HepG2 (cell line): ENCODE results near the gene PRDM15. TPM values are rescaled to one million over a fixed set of nuclear protein-coding genes. Genes with fewer than 3 reads are reported as not detected.

Source experiments
- KDM5B ChIP-seq: sonication (generic); formaldehyde crosslinking; IDR thresholded peaks from 2 replicates; pipeline ENCODE4 v1.4.0; 2020; ENCODE audit warnings: missing genetic modification reagents, mild to moderate bottlenecking, borderline replicate concordance
- MTF1 ChIP-seq: sonication (generic); formaldehyde crosslinking; IDR thresholded peaks from 2 replicates; pipeline ENCODE4 v1.5.0; 2020; ENCODE audit warnings: missing genetic modification reagents
- NR2C2 ChIP-seq: sonication (generic); formaldehyde crosslinking; IDR thresholded peaks from 2 replicates; pipeline ENCODE4 v1.4.0; 2020; ENCODE audit warnings: missing genetic modification reagents, mild to moderate bottlenecking, moderate library complexity, borderline replicate concordance
- RARA ChIP-seq: IDR thresholded peaks from 2 replicates; pipeline ENCODE4 v1.6.1; 2016; ENCODE audit warnings: missing genetic modification reagents, missing compliant biosample characterization
- SP140L ChIP-seq: sonication (generic); formaldehyde crosslinking; IDR thresholded peaks from 2 replicates; pipeline ENCODE4 v1.4.0; 2020; ENCODE audit warnings: missing genetic modification reagents, borderline replicate concordance
- STAT6 ChIP-seq: sonication (generic); formaldehyde crosslinking; IDR thresholded peaks from 2 replicates; pipeline ENCODE4 v1.4.0; 2020; ENCODE audit warnings: missing genetic modification reagents, mild to moderate bottlenecking, borderline replicate concordance
- ZBTB26 ChIP-seq: IDR thresholded peaks from 2 replicates; pipeline ENCODE4 v1.6.1; 2016; ENCODE audit warnings: missing compliant biosample characterization, missing genetic modification reagents, borderline replicate concordance
- ZNF230 ChIP-seq: sonication (generic); formaldehyde crosslinking; IDR thresholded peaks from 2 replicates; pipeline ENCODE4 v1.4.0; 2020; ENCODE audit warnings: mild to moderate bottlenecking, missing genetic modification reagents
- ZNF607 ChIP-seq: sonication (generic); formaldehyde crosslinking; IDR thresholded peaks from 2 replicates; pipeline ENCODE4 v1.5.1; 2020; ENCODE audit warnings: missing genetic modification reagents, mild to moderate bottlenecking, borderline replicate concordance
- ZNF652 ChIP-seq: IDR thresholded peaks from 2 replicates; pipeline ENCODE4 v1.6.1; 2016; ENCODE audit warnings: low read depth, borderline replicate concordance
- ZNF687 ChIP-seq: sonication (generic); formaldehyde crosslinking; IDR thresholded peaks from 2 replicates; pipeline ENCODE4 v1.5.1; 2020; ENCODE audit warnings: mild to moderate bottlenecking, missing genetic modification reagents, moderate library complexity
- ZNF770 ChIP-seq: sonication (generic); formaldehyde crosslinking; IDR thresholded peaks from 2 replicates; pipeline ENCODE4 v1.5.0; 2020; ENCODE audit warnings: mild to moderate bottlenecking, missing genetic modification reagents
- polyA plus RNA-seq, 8 experiments: library from polyadenylated mRNA; depleted of rRNA in 3 of 8; stranded (reverse) in 7 of 8; unstranded in 1 of 8; fragments of >200 nt; fragmentation: Illumina TruSeq in 4 of 8; extraction: Trizol in 4 of 8; gene quantifications; 2 replicates each; pipeline versions ENCODE4 v1.2.1 to v1.2.3, GENCODE V29; 2011 to 2016; ENCODE audit warnings: low read depth in 4 of 8, missing spikeins in 1 of 8, mixed read lengths in 1 of 8; ENCODE audit not compliant: insufficient read depth in 1 of 8
- total RNA-seq, 5 experiments: library from RNA; depleted of rRNA; stranded (reverse); fragments of >200 nt; fragmentation: Illumina TruSeq; extraction: Trizol; gene quantifications; 2 replicates each; pipeline ENCODE4 v1.2.3, GENCODE V29; 2016; ENCODE audit warnings: low read depth in 1 of 5
- TF ChIP-seq, protein P1 (sequence below): sonication (generic); formaldehyde crosslinking; IDR thresholded peaks from 2 replicates; pipeline ENCODE4 v1.5.1; 2020; ENCODE audit warnings: missing genetic modification reagents, mild to moderate bottlenecking, borderline replicate concordance

The PRDM15 gene
- total and polyA plus RNA-seq, 2 of the 13 experiments (the other 11 are each of a cell fraction or from before 2014, with no cell fraction given): 4.0 to 6.9 TPM

DNA sequence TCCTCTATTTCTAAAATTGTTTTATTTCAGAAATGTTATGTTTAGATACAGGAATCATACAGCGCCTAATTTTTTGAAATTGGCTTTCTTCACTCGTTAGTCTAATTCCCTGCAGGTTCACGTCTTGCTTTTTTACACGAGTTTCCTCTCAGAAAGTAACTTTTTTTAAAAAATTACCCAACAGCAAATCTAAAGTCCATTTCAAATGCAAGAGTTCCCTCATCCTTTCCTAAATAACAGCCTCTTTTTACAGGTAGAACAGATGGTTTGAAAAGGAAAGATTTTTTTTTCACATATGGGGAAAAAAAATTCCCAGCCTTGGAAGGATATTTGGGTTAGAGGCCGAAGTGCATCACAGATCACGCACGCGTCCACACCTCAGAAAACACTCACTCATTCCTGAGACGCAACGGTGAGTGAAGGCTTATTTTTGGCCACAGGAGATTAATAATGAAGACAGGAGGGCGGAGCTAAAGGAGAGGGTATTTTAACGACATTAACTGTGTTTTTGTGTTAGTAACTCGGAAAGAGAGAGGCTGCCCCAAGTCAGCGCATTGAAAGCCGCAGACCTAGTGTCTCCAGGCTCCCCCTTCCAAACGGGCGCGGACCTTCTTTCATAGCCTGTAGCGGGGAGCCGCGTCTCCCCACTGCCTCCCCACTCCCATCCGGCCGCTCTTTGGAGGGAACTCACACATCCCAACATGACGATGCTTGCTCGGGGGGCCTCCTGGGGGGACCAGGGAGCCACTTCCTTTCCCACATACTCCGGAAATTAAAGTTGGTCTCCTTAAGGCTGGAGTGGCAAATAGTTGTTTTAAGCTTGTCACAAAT lies 111.3 kb downstream of the PRDM15 start (continued):
- TF ChIP-seq STAT6 (CRISPR knock-in tag): 0 out of 2 replicates have a peak, but pooled peaks have one; percentile 5
- TF ChIP-seq MTF1 (CRISPR knock-in tag): no peak
- 0 out of 2 replicates have a peak, but pooled peaks have one; percentile 28 for TF ChIP-seq ZNF770 (CRISPR knock-in tag)
- TF ChIP-seq ZNF652 (CRISPR knock-in tag): no peak
- TF ChIP-seq KDM5B (CRISPR knock-in tag): 0 out of 2 replicates have a peak, but pooled peaks have one; percentile 21
- TF ChIP-seq RARA (CRISPR knock-in tag): no peak
- TF ChIP-seq, protein P1, sequence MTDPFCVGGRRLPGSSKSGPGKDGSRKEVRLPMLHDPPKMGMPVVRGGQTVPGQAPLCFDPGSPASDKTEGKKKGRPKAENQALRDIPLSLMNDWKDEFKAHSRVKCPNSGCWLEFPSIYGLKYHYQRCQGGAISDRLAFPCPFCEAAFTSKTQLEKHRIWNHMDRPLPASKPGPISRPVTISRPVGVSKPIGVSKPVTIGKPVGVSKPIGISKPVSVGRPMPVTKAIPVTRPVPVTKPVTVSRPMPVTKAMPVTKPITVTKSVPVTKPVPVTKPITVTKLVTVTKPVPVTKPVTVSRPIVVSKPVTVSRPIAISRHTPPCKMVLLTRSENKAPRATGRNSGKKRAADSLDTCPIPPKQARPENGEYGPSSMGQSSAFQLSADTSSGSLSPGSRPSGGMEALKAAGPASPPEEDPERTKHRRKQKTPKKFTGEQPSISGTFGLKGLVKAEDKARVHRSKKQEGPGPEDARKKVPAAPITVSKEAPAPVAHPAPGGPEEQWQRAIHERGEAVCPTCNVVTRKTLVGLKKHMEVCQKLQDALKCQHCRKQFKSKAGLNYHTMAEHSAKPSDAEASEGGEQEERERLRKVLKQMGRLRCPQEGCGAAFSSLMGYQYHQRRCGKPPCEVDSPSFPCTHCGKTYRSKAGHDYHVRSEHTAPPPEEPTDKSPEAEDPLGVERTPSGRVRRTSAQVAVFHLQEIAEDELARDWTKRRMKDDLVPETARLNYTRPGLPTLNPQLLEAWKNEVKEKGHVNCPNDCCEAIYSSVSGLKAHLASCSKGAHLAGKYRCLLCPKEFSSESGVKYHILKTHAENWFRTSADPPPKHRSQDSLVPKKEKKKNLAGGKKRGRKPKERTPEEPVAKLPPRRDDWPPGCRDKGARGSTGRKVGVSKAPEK (CRISPR knock-in tag): 0 out of 2 replicates have a peak, but pooled peaks have one; percentile 25
- TF ChIP-seq ZNF687 (CRISPR knock-in tag): peak; percentile 39; the same call in 1 of the 2 replicates
- 0 out of 2 replicates have a peak, but pooled peaks have one; percentile 39 for TF ChIP-seq ZBTB26 (CRISPR knock-in tag)
- no peak for TF ChIP-seq ZNF230 (CRISPR knock-in tag)
- TF ChIP-seq NR2C2 (CRISPR knock-in tag): 0 out of 2 replicates have a peak, but pooled peaks have one; percentile 7
- no peak for TF ChIP-seq SP140L (CRISPR knock-in tag)
- TF ChIP-seq ZNF607 (CRISPR knock-in tag): no peak
